Endothelial cell (in vitro differentiated cells): ENCODE results near the gene TSPEAR. TPM values are rescaled to one million over a fixed set of nuclear protein-coding genes. Genes with fewer than 3 reads are reported as not detected.
"Not testable (repeated sequence)": the region's sequence is repeated elsewhere in the genome, so short reads cannot be mapped to it uniquely, and the experiment has no call there.

Experiments
- DNase-seq: peaks from one replicate; pipeline ENCODE4 v3.0.0; 2021; ENCODE audit warnings: low spot score
- H3K27ac Mint-ChIP-seq: one replicate; pipeline ENCODE4 v1.8.0; 2021; ENCODE audit warnings: mixed read lengths, inconsistent platforms; ENCODE audit not compliant: unreplicated experiment
- H3K27me3 Mint-ChIP-seq: one replicate; pipeline ENCODE4 v1.8.0; 2021; ENCODE audit warnings: mild to moderate bottlenecking, moderate library complexity, mixed read lengths, inconsistent platforms; ENCODE audit not compliant: unreplicated experiment
- H3K36me3 Mint-ChIP-seq: one replicate; pipeline ENCODE4 v1.8.0; 2021; ENCODE audit warnings: mild to moderate bottlenecking, low read depth, mixed read lengths, inconsistent platforms; ENCODE audit not compliant: unreplicated experiment
- H3K4me1 Mint-ChIP-seq: one replicate; pipeline ENCODE4 v1.8.0; 2021; ENCODE audit warnings: mild to moderate bottlenecking, mixed read lengths, inconsistent platforms; ENCODE audit not compliant: unreplicated experiment
- H3K4me3 Mint-ChIP-seq: one replicate; pipeline ENCODE4 v1.8.0; 2021; ENCODE audit warnings: mild to moderate bottlenecking, mixed read lengths, inconsistent platforms; ENCODE audit not compliant: unreplicated experiment
- H3K9me3 Mint-ChIP-seq: one replicate; pipeline ENCODE4 v1.8.0; 2021; ENCODE audit warnings: mixed read lengths, inconsistent platforms; ENCODE audit not compliant: unreplicated experiment
- CTCF ChIP-seq: fragments of 200-600 bp; sonication (generic); IDR thresholded peaks from one replicate; pipeline ENCODE4 v1.5.0; 2021; ENCODE audit warnings: antibody characterized with exemption; ENCODE audit not compliant: unreplicated experiment
- total RNA-seq: library from RNA; stranded (reverse); fragmentation: NEBNext Ultra II Directional; extraction: Animal tissue kit (Norgen Biotek cat#: 25700); gene quantifications from one replicate; pipeline ENCODE4 v1.2.1, GENCODE V29; 2021; ENCODE audit not compliant: unreplicated experiment

TSPEAR gene
- total RNA-seq, 1 donor from 2014 or later = not detected

DNA sequence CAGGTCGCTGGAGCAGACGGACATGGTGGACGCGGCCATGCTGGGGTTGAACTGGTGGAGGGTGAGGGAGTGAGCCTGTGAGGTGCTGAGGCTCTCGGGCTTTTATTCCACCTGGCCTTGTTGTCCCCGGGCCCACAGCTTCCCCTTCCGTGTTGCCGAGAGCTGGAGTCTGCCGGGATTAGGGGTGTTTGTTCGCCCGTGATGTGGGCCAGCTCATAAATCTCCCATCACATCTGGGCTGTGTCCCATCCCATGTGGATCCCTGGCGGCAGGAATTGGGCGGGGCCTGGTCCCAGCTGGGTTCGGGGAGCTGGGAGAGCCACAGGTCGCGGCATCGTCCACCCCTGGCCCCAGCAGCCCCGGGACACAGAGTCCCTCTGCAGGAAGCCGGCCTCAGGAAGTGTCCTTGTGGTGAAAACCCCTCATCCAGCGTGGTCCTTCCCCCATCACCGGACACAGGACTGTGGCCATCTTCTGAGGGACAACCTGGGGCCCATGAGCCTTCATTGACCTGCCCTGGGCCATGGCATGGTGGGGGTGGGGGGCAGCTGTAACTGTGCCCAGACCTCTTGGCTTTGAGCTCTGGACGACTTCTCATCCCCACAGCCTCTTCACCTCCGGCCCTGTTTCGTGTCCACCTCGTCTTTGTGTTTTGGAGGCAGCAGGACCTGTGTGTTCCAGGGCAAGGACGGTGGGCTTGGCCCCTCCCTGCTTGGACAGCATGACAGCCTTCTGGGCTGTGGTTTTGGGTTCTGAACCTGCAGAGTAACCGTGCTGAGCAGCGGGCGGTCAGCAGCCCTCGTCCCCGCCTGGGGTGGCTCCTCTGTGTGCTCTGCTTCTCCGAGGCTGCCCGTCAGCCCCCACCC lies 118.7 kb downstream of the TSPEAR start, which contains the start of gene KRTAP10-6:
Gene KRTAP10-6 (minus strand): TSS at position 60 of the 866 bp plus-strand sequence. CDS start 21 bp downstream, at position 39.
- no peak for DNase-seq
- Mint-ChIP-seq H3K4me3 (no peak within 1 kb of the TSS), H3K36me3 (no peaks in the 10 kb centered on the region), H3K9me3 (no peaks in the 10 kb centered on the region), H3K27me3 (peaks cover 5% of the 10 kb centered on the region), H3K27ac (no peak within 1 kb of the TSS), H3K4me1 (peaks cover 2% of the 10 kb centered on the region)
- TF ChIP-seq CTCF = no peak

DNA sequence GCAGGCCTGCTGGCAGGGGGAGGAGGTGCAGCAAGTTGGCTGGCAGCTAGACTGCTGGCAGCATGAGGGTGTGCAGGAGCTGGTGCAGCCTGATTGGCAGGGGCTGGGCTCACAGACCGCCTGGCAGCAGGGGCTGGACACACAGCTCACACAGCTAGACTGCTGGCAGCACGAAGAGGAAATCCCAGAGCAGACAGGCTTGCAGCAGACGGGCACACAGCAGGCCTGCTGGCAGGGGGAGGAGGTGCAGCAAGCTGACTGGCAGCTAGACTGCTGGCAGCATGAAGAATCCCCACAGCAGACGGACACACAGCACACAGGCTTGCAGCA lies 119.6 kb downstream of the TSPEAR start:
- not testable (repeated sequence) for DNase-seq, H3K9me3 Mint-ChIP-seq, H3K27me3 Mint-ChIP-seq, H3K36me3 Mint-ChIP-seq, H3K27ac Mint-ChIP-seq, H3K4me3 Mint-ChIP-seq, H3K4me1 Mint-ChIP-seq

GRCh38 chr21:44590897-44591800 lies 120.2 kb downstream of the TSPEAR start:
- H3K27me3 Mint-ChIP-seq, DNase-seq, H3K4me1 Mint-ChIP-seq, H3K4me3 Mint-ChIP-seq, H3K9me3 Mint-ChIP-seq, H3K36me3 Mint-ChIP-seq, H3K27ac Mint-ChIP-seq: not testable (repeated sequence)

DNA sequence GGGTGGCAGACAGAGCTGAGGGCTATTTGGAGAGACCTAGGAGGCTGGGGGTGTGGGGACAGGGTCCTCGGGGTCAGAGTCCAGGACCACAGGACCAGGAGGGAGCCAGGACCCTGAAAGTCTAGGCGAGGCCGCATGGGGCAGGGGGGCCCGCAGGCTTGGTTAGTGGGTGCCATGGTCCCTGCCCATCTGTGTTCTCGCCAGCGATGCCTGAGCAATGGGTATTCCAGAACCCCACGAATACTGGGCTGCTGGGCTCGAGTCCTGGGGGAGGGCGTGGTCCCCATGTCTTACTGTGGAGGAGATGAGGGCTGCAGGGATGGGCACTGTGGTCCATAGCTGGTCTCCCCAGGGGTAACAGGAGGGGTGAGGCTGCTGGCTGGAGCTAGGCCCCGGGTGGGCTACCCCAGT lies 121.1 kb downstream of the TSPEAR start:
- DNase-seq = no peak

DNA sequence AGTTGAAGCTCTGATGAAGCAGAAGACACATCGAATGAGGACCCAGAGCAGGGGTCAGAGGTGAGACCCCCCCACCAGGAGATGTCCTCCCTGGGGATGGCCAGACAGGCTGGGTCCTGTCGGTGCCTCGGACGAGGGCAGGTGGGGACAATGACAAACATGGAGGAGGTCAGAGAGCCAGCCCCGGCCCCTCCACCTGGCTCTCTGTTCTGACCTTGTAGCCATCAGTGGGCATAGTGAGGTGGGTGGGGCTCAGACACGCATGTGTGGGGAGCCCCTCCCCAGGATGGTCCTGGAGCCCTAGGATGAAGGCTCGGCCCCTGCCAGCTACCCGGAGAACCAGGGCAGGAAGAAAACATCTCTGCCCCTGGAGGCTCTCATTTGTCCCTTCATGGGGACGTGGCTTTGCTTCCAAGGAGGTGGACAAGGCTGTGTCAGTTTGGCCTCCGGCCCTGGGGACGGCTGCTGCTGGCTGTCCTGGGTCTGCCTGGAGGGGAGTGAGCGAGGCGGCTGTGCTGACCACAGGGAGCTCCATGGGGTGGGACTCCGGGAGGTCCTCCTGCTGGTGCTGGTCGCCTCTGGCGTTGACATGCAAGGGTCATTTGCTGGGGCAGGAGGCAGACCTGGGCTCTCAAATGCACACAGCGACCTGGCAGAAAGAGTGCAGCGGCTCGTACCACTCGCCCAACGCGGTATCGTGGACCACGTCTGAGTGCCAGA lies 121.6 kb downstream of the TSPEAR start:
- no peak overlapping the region for H3K27ac Mint-ChIP-seq
- H3K4me3 Mint-ChIP-seq = no peak overlapping the region
- DNase-seq = no peak
- peaks cover 4% of the 10 kb centered on the region for H3K36me3 Mint-ChIP-seq
- peaks cover 6% of the 10 kb centered on the region for H3K27me3 Mint-ChIP-seq
- H3K4me1 Mint-ChIP-seq = peaks cover 2% of the 10 kb centered on the region
- TF ChIP-seq CTCF = no peak
- H3K9me3 Mint-ChIP-seq = no peaks in the 10 kb centered on the region

More for the DNA sequence above, 121.1 kb downstream of the TSPEAR start:
- peaks cover 2% of the 10 kb centered on the region for H3K4me1 Mint-ChIP-seq
- no peak overlapping the region for H3K4me3 Mint-ChIP-seq
- peaks cover 6% of the 10 kb centered on the region for H3K27me3 Mint-ChIP-seq
- no peaks in the 10 kb centered on the region for H3K9me3 Mint-ChIP-seq
- TF ChIP-seq CTCF = no peak
- H3K27ac Mint-ChIP-seq = no peak overlapping the region
- peaks cover 4% of the 10 kb centered on the region for H3K36me3 Mint-ChIP-seq
